A549 (cell line): ENCODE measurements around the gene ANXA2. TPM values are rescaled to one million over a fixed set of nuclear protein-coding genes. Genes with fewer than 3 reads are reported as not detected.

ENCODE experiments used
- ATAC-seq, 2 experiments: fragments of 200-7000 bp in 1 of 2; fragments of >200 bp in 1 of 2; cut with Nextera tagmentation in 1 of 2; cut with Tn5 transposase in 1 of 2; 3 replicates each; pipeline versions ENCODE4 v1.8.0 to v1.9.1; 2018 to 2020; ENCODE audit warnings: mild to moderate bottlenecking in 1 of 2, moderate library complexity in 1 of 2
- CTCF ChIA-PET: fragments of 300-600 bp; sonication (Branson Sonifier 250); formaldehyde crosslinking; extraction: SDS; loops from one replicate; lab custom pipeline; 2021; ENCODE audit warnings: antibody characterized with exemption, inconsistent platforms; lab: Yijun Ruan, JAX
- POLR2A ChIA-PET: fragments of 350-600 bp; formaldehyde crosslinking; extraction: SDS; loops from one replicate; lab custom pipeline; 2021; ENCODE audit warnings: antibody characterized with exemption, inconsistent platforms; lab: Yijun Ruan, JAX
- DNase-seq, 2 experiments: peaks; one replicate each; pipeline versions ENCODE4 v3.0.0 to v3.0.0-alpha.2; 2011 to 2016; ENCODE audit warnings: low read depth in 1 of 2, low spot score in 1 of 2
- FAIRE-seq: peaks from 2 replicates; lab custom pipeline; 2011; peaks lifted over from hg19 to GRCh38; lab: Jason Lieb, UNC
- H3K27ac ChIP-seq, 2 experiments: fragments of >200 bp; sonication (Bioruptor Twin); formaldehyde crosslinking; 3 replicates each; pipeline ENCODE4 v1.5.1; 2016 to 2017
- H3K4me1 ChIP-seq: fragments of >200 bp; sonication (Bioruptor Twin); formaldehyde crosslinking; 3 replicates; pipeline ENCODE4 v1.6.1; 2016
- H3K4me2 ChIP-seq: fragments of >200 bp; sonication (Bioruptor Twin); formaldehyde crosslinking; 3 replicates; pipeline ENCODE4 v1.6.1; 2016
- H3K4me3 ChIP-seq: fragments of >200 bp; sonication (Bioruptor Twin); formaldehyde crosslinking; 3 replicates; pipeline ENCODE4 v1.5.1; 2016
- H3K9me3 ChIP-seq: fragments of >200 bp; sonication (Bioruptor Twin); formaldehyde crosslinking; 3 replicates; pipeline ENCODE4 v1.6.1; 2016
- CHD2 ChIP-seq: fragments of 150-350 bp; IDR thresholded peaks from 2 replicates; pipeline ENCODE4 v1.6.1; 2014; ENCODE audit warnings: low read length; ENCODE audit not compliant: partially characterized antibody
- FOSB ChIP-seq: fragments of 250-450 bp; sonication (Bioruptor Pico); IDR thresholded peaks from 2 replicates; pipeline ENCODE4 v1.5.0; 2020; ENCODE audit warnings: mild to moderate bottlenecking, moderate library complexity
- FOXS1 ChIP-seq: fragments of 250-450 bp; sonication (Bioruptor Pico); IDR thresholded peaks from 2 replicates; pipeline ENCODE4 v1.5.0; 2020; ENCODE audit warnings: mild to moderate bottlenecking, moderate library complexity
- HOXB5 ChIP-seq: fragments of 250-450 bp; sonication (Bioruptor Pico); IDR thresholded peaks from 2 replicates; pipeline ENCODE4 v1.5.0; 2020; ENCODE audit warnings: mild to moderate bottlenecking, moderate library complexity
- JUNB ChIP-seq: fragments of >200 bp; sonication (Bioruptor Twin); formaldehyde crosslinking; IDR thresholded peaks from 2 replicates; pipeline ENCODE4 v1.6.1; 2016
- MAZ ChIP-seq: fragments of 150-350 bp; IDR thresholded peaks from 2 replicates; pipeline ENCODE4 v1.6.1; 2014; ENCODE audit warnings: antibody characterized with exemption, low read depth, low read length, borderline replicate concordance
- PHF8 ChIP-seq: fragments of 200-600 bp; sonication (generic); IDR thresholded peaks from 2 replicates; pipeline ENCODE4 v1.6.1; 2016; ENCODE audit warnings: low read depth, mild to moderate bottlenecking, antibody characterized with exemption, moderate library complexity, borderline replicate concordance
- POLR2A ChIP-seq: IDR thresholded peaks from 2 replicates; pipeline ENCODE4 v1.6.1; 2012; ENCODE audit warnings: mild to moderate bottlenecking, low read length
- RAD21 ChIP-seq, 2 experiments: fragments of >200 bp in 1 of 2; sonication (Bioruptor Twin) in 1 of 2; formaldehyde crosslinking in 1 of 2; IDR thresholded peaks in 1 of 2; conservative IDR thresholded peaks in 1 of 2; 2 replicates in 1 of 2; 3 replicates in 1 of 2; pipeline ENCODE4 v1.6.1; 2012 to 2018; ENCODE audit warnings: inconsistent platforms in 1 of 2
- RARB ChIP-seq: fragments of 250-450 bp; sonication (Bioruptor Pico); IDR thresholded peaks from 2 replicates; pipeline ENCODE4 v1.8.0; 2021; ENCODE audit warnings: mild to moderate bottlenecking, moderate library complexity
- RNF2 ChIP-seq: fragments of 200-600 bp; sonication (generic); IDR thresholded peaks from 2 replicates; pipeline ENCODE4 v1.6.1; 2016; ENCODE audit warnings: low read depth, mild to moderate bottlenecking, antibody characterized with exemption, moderate library complexity, borderline replicate concordance
- SMC3 ChIP-seq: fragments of >200 bp; sonication (Bioruptor Twin); formaldehyde crosslinking; IDR thresholded peaks from 3 replicates; pipeline ENCODE4 v1.6.1; 2018; ENCODE audit warnings: inconsistent platforms
- WGBS: methylation state at CpG from one replicate; pipeline ENCODE4 v1.1.6; 2017; ENCODE audit errors: missing lambda C conversion rate; 5-methylcytosine and 5-hydroxymethylcytosine counted together
- polyA plus RNA-seq, 4 experiments: library from polyadenylated mRNA; depleted of rRNA in 3 of 4; stranded (reverse); fragments of >200 nt; fragmentation: RNase III in 1 of 4; extraction: RNeasy Plus Mini Kit Qiagen cat#74134 plus additional on column Dnase treatment in 1 of 4; gene quantifications; 2 replicates in 3 of 4; 3 replicates in 1 of 4; pipeline ENCODE4 v1.2.3, GENCODE V29; 2011 to 2017
- TF ChIP-seq, protein P1 (sequence below): fragments of >200 bp; sonication (Bioruptor Twin); formaldehyde crosslinking; IDR thresholded peaks from 3 replicates; pipeline ENCODE4 v1.5.1; 2016
- TF ChIP-seq, protein P2 (sequence below): IDR thresholded peaks from 2 replicates; pipeline ENCODE4 v1.6.1; 2012
- TF ChIP-seq, protein P3 (sequence below): fragments of 250-450 bp; sonication (Bioruptor Pico); IDR thresholded peaks from 2 replicates; pipeline ENCODE4 v1.5.0; 2021; ENCODE audit warnings: mild to moderate bottlenecking, moderate library complexity, borderline replicate concordance
- TF ChIP-seq, protein P4 (sequence below): fragments of 150-350 bp; IDR thresholded peaks from 2 replicates; pipeline ENCODE4 v1.6.1; 2014; ENCODE audit warnings: low read depth, mild to moderate bottlenecking, low read length

Gene ANXA2
- polyA plus RNA-seq, 2 of the 4 experiments (the other 2 are of a cell fraction) = 4,707 to 5,746 TPM

DNA sequence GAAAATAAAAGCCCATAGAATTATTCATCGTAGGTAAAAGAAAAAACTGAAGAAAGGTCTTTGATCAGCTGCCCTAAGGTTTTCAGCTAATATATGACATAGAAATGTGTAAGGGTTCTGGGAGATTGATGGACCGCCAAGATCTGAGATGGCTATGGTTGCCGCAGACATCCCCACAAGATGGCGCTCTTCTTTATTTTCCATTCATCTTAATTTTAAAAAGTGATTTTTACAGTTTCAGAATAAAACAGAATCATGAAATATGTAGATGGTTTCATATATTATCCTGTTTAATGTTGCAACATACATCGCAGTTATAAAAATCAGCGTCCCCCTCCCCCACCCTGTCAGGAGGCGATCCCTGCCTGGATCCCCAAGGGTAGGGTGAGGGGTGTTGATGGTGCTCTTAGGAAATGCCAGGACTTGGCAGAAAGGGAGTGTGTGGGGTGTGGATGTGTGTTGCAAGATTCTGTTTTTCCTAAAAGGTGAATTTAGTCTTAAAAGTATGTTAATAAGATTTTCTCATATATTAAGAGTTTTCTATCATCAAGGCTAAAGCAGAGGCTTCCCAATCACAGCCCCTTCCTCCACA lies 68.8 kb downstream of the ANXA2 start (continued):
- TF ChIP-seq MAZ = no peak
- TF ChIP-seq RARB (CRISPR knock-in tag) = no peak
- TF ChIP-seq, protein P1, sequence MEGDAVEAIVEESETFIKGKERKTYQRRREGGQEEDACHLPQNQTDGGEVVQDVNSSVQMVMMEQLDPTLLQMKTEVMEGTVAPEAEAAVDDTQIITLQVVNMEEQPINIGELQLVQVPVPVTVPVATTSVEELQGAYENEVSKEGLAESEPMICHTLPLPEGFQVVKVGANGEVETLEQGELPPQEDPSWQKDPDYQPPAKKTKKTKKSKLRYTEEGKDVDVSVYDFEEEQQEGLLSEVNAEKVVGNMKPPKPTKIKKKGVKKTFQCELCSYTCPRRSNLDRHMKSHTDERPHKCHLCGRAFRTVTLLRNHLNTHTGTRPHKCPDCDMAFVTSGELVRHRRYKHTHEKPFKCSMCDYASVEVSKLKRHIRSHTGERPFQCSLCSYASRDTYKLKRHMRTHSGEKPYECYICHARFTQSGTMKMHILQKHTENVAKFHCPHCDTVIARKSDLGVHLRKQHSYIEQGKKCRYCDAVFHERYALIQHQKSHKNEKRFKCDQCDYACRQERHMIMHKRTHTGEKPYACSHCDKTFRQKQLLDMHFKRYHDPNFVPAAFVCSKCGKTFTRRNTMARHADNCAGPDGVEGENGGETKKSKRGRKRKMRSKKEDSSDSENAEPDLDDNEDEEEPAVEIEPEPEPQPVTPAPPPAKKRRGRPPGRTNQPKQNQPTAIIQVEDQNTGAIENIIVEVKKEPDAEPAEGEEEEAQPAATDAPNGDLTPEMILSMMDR = peak; percentile 94
- TF ChIP-seq, protein P2, sequence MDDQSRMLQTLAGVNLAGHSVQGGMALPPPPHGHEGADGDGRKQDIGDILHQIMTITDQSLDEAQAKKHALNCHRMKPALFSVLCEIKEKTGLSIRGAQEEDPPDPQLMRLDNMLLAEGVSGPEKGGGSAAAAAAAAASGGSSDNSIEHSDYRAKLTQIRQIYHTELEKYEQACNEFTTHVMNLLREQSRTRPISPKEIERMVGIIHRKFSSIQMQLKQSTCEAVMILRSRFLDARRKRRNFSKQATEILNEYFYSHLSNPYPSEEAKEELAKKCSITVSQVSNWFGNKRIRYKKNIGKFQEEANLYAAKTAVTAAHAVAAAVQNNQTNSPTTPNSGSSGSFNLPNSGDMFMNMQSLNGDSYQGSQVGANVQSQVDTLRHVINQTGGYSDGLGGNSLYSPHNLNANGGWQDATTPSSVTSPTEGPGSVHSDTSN = no peak
- TF ChIP-seq, protein P3, sequence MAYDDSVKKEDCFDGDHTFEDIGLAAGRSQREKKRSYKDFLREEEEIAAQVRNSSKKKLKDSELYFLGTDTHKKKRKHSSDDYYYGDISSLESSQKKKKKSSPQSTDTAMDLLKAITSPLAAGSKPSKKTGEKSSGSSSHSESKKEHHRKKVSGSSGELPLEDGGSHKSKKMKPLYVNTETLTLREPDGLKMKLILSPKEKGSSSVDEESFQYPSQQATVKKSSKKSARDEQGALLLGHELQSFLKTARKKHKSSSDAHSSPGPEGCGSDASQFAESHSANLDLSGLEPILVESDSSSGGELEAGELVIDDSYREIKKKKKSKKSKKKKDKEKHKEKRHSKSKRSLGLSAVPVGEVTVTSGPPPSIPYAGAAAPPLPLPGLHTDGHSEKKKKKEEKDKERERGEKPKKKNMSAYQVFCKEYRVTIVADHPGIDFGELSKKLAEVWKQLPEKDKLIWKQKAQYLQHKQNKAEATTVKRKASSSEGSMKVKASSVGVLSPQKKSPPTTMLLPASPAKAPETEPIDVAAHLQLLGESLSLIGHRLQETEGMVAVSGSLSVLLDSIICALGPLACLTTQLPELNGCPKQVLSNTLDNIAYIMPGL = no peak
- TF ChIP-seq HOXB5 (CRISPR knock-in tag) = no peak
- peak; percentile 68 to 81 for TF ChIP-seq RAD21 (conservative IDR thresholded peaks at IDR 0.05 in 1 of 2, IDR thresholded peaks at IDR 0.05 in 1 of 2)
- TF ChIP-seq FOXS1 (CRISPR knock-in tag) = no peak
- peak; percentile 96 for TF ChIP-seq SMC3
- TF ChIP-seq PHF8 = no peak
- no peak for TF ChIP-seq JUNB
- no peak for TF ChIP-seq POLR2A

DNA sequence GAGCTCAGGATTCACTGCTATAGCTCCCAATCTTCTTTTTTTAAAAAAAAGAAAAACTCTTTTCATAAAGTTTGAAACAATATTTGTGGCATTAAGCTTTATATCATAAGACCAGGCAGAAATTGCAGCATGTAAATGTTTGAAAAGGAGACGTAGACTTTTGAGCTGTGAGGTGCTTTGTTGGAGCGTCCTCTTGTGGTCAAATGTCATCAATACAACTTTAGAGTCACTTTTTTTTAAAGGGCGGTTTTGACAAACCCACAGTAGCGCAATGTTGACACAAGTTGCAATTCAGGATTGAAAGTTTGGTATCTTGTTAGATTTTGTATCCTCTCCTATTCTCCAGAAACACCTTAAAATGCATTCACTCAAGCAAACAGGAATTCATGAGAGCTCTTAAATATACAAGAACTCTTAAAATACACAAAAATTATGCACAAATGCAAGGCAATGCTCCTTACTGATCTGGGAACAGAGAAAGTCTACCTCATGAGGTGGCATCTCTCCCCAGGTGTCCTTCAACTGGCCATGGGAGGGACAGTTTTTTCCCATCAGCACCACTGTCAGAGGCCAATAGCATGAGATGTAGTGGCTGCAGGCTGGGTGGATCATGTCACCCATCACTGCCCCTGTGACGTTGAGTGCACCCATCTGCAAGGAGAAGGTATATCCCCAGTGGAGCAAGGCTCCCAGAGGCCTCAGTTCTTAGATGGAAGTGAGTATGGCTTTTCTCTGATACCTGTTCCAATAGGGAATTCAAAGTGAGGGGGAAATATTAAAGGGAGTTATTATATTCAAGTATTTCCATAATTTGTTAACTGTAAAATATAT lies 70.7 kb downstream of the ANXA2 start:
- ChIA-PET POLR2A (interaction anchor here (1.6 kb wide), 1 partner anchor 638 kb away, joined by 5 read pairs; the partner anchor contains the start of gene BNIP2), CTCF (interaction anchor here (0.6 to 11.3 kb wide), 81 partner anchors 10 to 983 kb away, joined by 3 to 148 read pairs (median 4); partner anchors contain the start of genes BNIP2 and FOXB1)
- Histone ChIP-seq H3K4me1 (peaks cover 7% of the 10 kb centered on the region), H3K27ac (no peak overlapping the region), H3K9me3 (no peaks in the 10 kb centered on the region), H3K4me3 (no peak overlapping the region), H3K4me2 (no peak overlapping the region; the same call in 2 of the 3 replicates)
- ATAC-seq (peak; percentile 56 to 72; a peak in 5 of 6 replicates), FAIRE-seq (peak; percentile 100), DNase-seq (peak in 1 of 2 experiments; percentile 67)
- TF ChIP-seq FOSB (no peak), CHD2 (no peak), RNF2 (0 out of 2 replicates have a peak, but pooled peaks have one; percentile 2), RAD21 (conservative IDR thresholded peaks at IDR 0.05 in 1 of 2, IDR thresholded peaks at IDR 0.05 in 1 of 2) (peak; percentile 96 to 98), SMC3 (peak; percentile 89)
- TF ChIP-seq, protein P4, sequence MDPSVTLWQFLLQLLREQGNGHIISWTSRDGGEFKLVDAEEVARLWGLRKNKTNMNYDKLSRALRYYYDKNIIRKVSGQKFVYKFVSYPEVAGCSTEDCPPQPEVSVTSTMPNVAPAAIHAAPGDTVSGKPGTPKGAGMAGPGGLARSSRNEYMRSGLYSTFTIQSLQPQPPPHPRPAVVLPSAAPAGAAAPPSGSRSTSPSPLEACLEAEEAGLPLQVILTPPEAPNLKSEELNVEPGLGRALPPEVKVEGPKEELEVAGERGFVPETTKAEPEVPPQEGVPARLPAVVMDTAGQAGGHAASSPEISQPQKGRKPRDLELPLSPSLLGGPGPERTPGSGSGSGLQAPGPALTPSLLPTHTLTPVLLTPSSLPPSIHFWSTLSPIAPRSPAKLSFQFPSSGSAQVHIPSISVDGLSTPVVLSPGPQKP = no peak
- TF ChIP-seq, protein P1 = peak; percentile 99
- WGBS = 15% methylated on average over 5 of the region's 5 CpGs
